ENCODE data around the gene GLO1.

The GLO1 gene

GRCh38 chr6:38671885-38672467 lies 31.0 kb downstream of the GLO1 start:
- no peaks in the 10 kb centered on the region for H3K9me3 ChIP-seq (ENCODE audit: control insufficient read depth, insufficient read depth, low read length)
- no peaks in the 10 kb centered on the region for H3K4me1 ChIP-seq (ENCODE audit: control insufficient read depth, insufficient read depth, low read length)
- H3K4me3 ChIP-seq (ENCODE audit: low read length), result no peak overlapping the region
- H3K27ac ChIP-seq (ENCODE audit: low read length), result no peak overlapping the region
- DNase-seq (ENCODE audit: low read depth, low spot score), result peak; percentile 31
- no peaks in the 10 kb centered on the region for H3K27me3 ChIP-seq (ENCODE audit: control insufficient read depth, insufficient read depth, low read length)
- no CpG with 5 or more reads among the region's 2 CpGs for WGBS (ENCODE audit: insufficient coverage, insufficient read length)
- no peaks in the 10 kb centered on the region for H3K36me3 ChIP-seq (ENCODE audit: control insufficient read depth, insufficient read depth, low read length)

DNA sequence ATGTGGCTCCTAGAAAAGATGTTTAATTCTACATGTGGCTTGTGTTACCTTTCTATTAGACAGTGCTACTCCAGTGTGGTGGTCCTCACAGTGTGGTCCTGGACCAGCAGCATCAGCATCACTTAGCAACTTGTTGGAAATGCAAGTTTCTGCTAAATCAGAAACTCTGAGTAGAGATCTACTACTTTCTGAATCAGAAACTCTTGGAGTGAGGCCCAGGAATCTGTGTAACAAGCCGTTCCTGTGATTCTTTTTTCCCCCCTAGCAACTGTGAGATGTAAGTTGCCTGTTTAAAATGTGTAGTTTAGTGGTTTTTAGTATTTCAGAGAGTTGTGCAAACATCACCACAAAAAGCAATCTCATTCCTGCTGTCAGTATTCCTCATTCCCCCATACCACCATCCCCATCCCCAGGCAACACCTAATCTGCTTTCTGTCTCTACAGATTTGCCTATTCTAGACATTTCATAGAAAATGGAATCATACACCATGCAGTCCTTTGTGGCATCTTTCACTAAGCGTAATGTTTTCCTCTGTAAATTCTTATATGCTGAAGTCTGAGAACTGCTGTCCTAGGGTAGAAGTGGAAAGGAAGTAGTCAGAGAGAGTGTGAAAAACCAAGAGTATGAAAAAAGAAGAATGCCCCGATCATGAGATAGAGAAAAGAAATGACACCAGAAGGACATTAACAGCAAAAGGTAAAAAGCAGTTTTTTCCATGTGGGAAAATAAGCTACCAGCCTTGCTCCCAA lies 44.4 kb downstream of the GLO1 start:
- Histone ChIP-seq H3K27ac (ENCODE audit: low read length) (no peak overlapping the region), H3K9me3 (ENCODE audit: control insufficient read depth, insufficient read depth, low read length) (no peaks in the 10 kb centered on the region), H3K4me1 (ENCODE audit: control insufficient read depth, insufficient read depth, low read length) (no peaks in the 10 kb centered on the region), H3K4me3 (ENCODE audit: low read length) (no peak overlapping the region), H3K27me3 (ENCODE audit: control insufficient read depth, insufficient read depth, low read length) (no peaks in the 10 kb centered on the region), H3K36me3 (ENCODE audit: control insufficient read depth, insufficient read depth, low read length) (no peaks in the 10 kb centered on the region)
- WGBS (ENCODE audit: insufficient coverage, insufficient read length), result no CpG with 5 or more reads among the region's 3 CpGs
- DNase-seq (ENCODE audit: low read depth, low spot score), result no peak

GRCh38 chr6:38656896-38657295 lies 46.0 kb downstream of the GLO1 start:
- DNase-seq (ENCODE audit: low read depth, low spot score), result no peak
- Histone ChIP-seq H3K4me3 (ENCODE audit: low read length) (no peak overlapping the region), H3K27ac (ENCODE audit: low read length) (no peak overlapping the region), H3K4me1 (ENCODE audit: control insufficient read depth, insufficient read depth, low read length) (no peaks in the 10 kb centered on the region), H3K9me3 (ENCODE audit: control insufficient read depth, insufficient read depth, low read length) (no peaks in the 10 kb centered on the region), H3K27me3 (ENCODE audit: control insufficient read depth, insufficient read depth, low read length) (no peaks in the 10 kb centered on the region), H3K36me3 (ENCODE audit: control insufficient read depth, insufficient read depth, low read length) (no peaks in the 10 kb centered on the region)
- WGBS (ENCODE audit: insufficient coverage, insufficient read length), result no CpG with 5 or more reads among the region's 1 CpG

DNA sequence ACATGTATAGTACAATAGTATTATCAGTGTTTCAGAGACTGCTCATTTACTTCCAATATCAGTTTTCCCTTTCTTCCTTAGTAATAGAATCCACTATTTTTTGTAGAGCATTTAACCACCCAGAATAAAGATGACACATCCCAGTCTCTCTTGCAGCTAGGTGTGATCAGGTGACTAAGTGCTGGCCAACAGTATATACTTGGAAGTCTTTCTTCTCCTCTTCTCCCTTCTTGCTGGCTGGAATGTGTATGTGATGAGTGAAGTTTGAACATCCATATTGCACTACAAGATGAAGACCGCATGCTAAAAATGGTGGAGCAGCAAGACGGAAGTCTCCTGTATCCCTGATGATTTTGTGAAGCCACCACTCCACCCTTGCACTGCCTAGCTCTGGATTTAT lies 48.7 kb downstream of the GLO1 start:
- Histone ChIP-seq H3K4me1 (ENCODE audit: control insufficient read depth, insufficient read depth, low read length) (no peaks in the 10 kb centered on the region), H3K27ac (ENCODE audit: low read length) (no peak overlapping the region), H3K4me3 (ENCODE audit: low read length) (no peak overlapping the region), H3K36me3 (ENCODE audit: control insufficient read depth, insufficient read depth, low read length) (no peaks in the 10 kb centered on the region), H3K9me3 (ENCODE audit: control insufficient read depth, insufficient read depth, low read length) (no peaks in the 10 kb centered on the region), H3K27me3 (ENCODE audit: control insufficient read depth, insufficient read depth, low read length) (no peaks in the 10 kb centered on the region)
- DNase-seq (ENCODE audit: low read depth, low spot score), result no peak
- WGBS (ENCODE audit: insufficient coverage, insufficient read length), result no CpG with 5 or more reads among the region's 2 CpGs

DNA sequence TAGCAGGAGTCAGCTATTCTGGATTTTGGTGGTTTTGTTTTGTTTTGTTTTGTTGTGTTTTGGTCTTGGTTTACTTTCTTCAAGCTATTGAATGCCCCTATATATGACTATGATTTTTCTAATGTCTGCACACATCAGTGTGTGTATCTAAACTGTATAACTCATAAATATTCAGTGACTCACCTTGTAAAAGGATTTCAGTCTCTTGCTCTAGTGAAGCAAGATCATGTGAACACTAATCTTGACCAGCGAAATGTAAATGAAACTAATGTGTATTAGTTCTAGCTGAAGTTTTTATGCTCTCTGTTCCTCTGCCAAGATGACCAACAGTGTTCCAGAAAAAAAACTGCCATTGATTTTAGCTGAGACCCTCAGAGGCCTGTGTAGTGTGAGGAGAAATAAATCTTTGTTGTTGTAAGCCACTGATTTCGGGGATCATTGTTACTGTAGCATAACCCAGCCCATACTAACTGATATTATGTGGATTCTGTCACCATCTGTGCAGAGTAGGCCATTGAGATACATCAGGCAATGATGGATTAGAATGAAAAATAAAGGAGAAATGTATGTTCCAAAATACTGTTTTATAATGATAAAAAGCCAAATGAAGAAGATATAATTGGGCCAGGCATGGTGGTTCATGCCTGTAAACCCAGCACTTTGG lies 51.7 kb downstream of the GLO1 start:
- H3K4me1 ChIP-seq (ENCODE audit: control insufficient read depth, insufficient read depth, low read length), result peaks cover 3% of the 10 kb centered on the region; the same call in 1 of the 2 replicates
- no peak for DNase-seq (ENCODE audit: low read depth, low spot score)
- no peaks in the 10 kb centered on the region for H3K27me3 ChIP-seq (ENCODE audit: control insufficient read depth, insufficient read depth, low read length)
- WGBS (ENCODE audit: insufficient coverage, insufficient read length), result no CpG with 5 or more reads among the region's 2 CpGs
- H3K4me3 ChIP-seq (ENCODE audit: low read length), result no peak overlapping the region
- no peaks in the 10 kb centered on the region for H3K9me3 ChIP-seq (ENCODE audit: control insufficient read depth, insufficient read depth, low read length)
- no peak overlapping the region for H3K27ac ChIP-seq (ENCODE audit: low read length)
- no peaks in the 10 kb centered on the region; the same call in 1 of the 2 replicates for H3K36me3 ChIP-seq (ENCODE audit: control insufficient read depth, insufficient read depth, low read length)

GRCh38 chr6:38650207-38650752 lies 52.7 kb downstream of the GLO1 start:
- Histone ChIP-seq H3K36me3 (ENCODE audit: control insufficient read depth, insufficient read depth, low read length) (no peaks in the 10 kb centered on the region; the same call in 1 of the 2 replicates), H3K9me3 (ENCODE audit: control insufficient read depth, insufficient read depth, low read length) (no peaks in the 10 kb centered on the region), H3K4me1 (ENCODE audit: control insufficient read depth, insufficient read depth, low read length) (peaks cover 3% of the 10 kb centered on the region; the same call in 1 of the 2 replicates), H3K27me3 (ENCODE audit: control insufficient read depth, insufficient read depth, low read length) (no peaks in the 10 kb centered on the region), H3K27ac (ENCODE audit: low read length) (no peak overlapping the region), H3K4me3 (ENCODE audit: low read length) (no peak overlapping the region)
- no peak for DNase-seq (ENCODE audit: low read depth, low spot score)
- no CpG with 5 or more reads among the region's 5 CpGs for WGBS (ENCODE audit: insufficient coverage, insufficient read length)

DNA sequence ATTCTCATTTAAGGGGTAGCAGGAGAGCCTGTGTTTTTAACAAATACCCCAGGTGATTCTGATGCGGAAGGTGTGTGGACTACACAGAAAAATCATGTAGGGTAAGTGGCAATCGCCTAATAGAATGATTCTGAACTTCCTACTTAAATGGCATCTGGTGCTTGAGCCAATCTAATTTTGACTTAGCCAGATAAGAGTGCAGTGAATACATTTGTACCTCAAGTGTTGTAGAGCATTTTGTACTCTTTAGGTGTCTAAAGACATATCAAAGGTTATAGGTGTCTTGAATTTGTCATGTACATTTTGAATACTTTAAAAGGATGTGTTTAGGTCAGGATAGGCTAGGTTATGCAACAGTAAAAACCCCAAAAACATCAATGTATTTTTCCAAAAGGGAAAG lies 53.2 kb downstream of the GLO1 start:
- no CpG with 5 or more reads among the region's 2 CpGs for WGBS (ENCODE audit: insufficient coverage, insufficient read length)
- DNase-seq (ENCODE audit: low read depth, low spot score), result no peak
- Histone ChIP-seq H3K4me3 (ENCODE audit: low read length) (no peak overlapping the region), H3K27me3 (ENCODE audit: control insufficient read depth, insufficient read depth, low read length) (no peaks in the 10 kb centered on the region), H3K27ac (ENCODE audit: low read length) (no peak overlapping the region), H3K4me1 (ENCODE audit: control insufficient read depth, insufficient read depth, low read length) (peaks cover 3% of the 10 kb centered on the region; the same call in 1 of the 2 replicates), H3K36me3 (ENCODE audit: control insufficient read depth, insufficient read depth, low read length) (no peaks in the 10 kb centered on the region; the same call in 1 of the 2 replicates), H3K9me3 (ENCODE audit: control insufficient read depth, insufficient read depth, low read length) (no peaks in the 10 kb centered on the region)

DNA sequence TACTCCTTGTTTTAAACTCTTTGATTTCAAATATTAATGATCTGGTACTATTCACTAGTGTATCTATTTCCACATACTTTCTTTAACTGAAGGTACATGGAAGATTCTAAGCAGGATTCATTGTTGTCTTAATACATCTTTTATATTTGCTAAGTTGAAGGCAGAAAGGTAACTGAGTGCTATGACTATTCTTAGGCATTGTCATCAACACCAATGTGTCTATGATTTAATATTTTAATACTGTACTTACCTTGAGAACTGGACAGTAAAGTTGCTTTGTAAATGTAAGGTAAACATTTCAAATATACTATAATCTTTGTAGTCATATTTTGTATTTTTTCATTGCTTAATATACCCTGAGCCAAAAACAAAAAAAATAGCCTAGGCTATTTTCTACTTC lies 54.3 kb downstream of the GLO1 start:
- no peak for DNase-seq (ENCODE audit: low read depth, low spot score)
- Histone ChIP-seq H3K36me3 (ENCODE audit: control insufficient read depth, insufficient read depth, low read length) (no peaks in the 10 kb centered on the region; the same call in 1 of the 2 replicates), H3K4me1 (ENCODE audit: control insufficient read depth, insufficient read depth, low read length) (peaks cover 3% of the 10 kb centered on the region; the same call in 1 of the 2 replicates), H3K9me3 (ENCODE audit: control insufficient read depth, insufficient read depth, low read length) (no peaks in the 10 kb centered on the region), H3K4me3 (ENCODE audit: low read length) (no peak overlapping the region), H3K27ac (ENCODE audit: low read length) (no peak overlapping the region), H3K27me3 (ENCODE audit: control insufficient read depth, insufficient read depth, low read length) (no peaks in the 10 kb centered on the region)

DNA sequence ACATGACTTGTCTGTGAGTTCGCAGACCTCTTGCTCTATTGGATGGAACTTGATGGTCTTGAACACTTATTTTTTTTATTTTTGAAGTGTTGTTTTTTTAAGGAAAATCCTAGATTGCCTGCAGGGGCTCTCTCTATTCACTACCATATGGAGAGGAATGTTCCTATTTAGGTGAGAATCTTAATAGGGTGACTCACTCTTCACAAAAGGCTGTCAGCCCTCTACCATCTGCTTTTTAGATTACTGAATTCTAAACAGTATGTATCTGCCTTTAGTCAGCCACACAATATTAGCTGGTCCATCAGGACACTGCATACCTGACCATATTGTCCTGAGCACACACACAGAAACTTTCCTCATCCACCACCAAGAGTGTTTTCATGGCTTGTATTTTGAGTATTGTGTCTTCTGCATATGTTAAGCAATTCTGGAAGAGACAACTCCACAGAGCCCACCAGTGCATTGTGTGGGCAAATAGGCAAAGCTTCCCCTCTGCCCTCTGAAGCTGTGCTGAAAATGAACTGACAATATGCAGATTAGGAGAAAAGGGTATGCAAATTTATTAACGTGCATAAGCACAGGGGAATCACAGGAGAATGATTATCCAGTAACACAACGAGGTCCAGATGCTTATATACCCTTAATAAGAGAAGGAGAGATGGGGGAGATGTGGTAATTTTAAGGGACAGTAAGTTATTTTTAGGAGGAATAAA lies 56.6 kb downstream of the GLO1 start:
- Histone ChIP-seq H3K9me3 (ENCODE audit: control insufficient read depth, insufficient read depth, low read length) (no peaks in the 10 kb centered on the region), H3K27ac (ENCODE audit: low read length) (no peak overlapping the region), H3K4me1 (ENCODE audit: control insufficient read depth, insufficient read depth, low read length) (peaks cover 3% of the 10 kb centered on the region; the same call in 1 of the 2 replicates), H3K36me3 (ENCODE audit: control insufficient read depth, insufficient read depth, low read length) (no peaks in the 10 kb centered on the region; the same call in 1 of the 2 replicates), H3K27me3 (ENCODE audit: control insufficient read depth, insufficient read depth, low read length) (no peaks in the 10 kb centered on the region), H3K4me3 (ENCODE audit: low read length) (no peak overlapping the region)
- WGBS (ENCODE audit: insufficient coverage, insufficient read length), result no CpG with 5 or more reads among the region's 3 CpGs
- DNase-seq (ENCODE audit: low read depth, low spot score), result no peak

GRCh38 chr6:38644951-38645350 lies 58.0 kb downstream of the GLO1 start:
- peaks cover 3% of the 10 kb centered on the region; the same call in 1 of the 2 replicates for H3K4me1 ChIP-seq (ENCODE audit: control insufficient read depth, insufficient read depth, low read length)
- no peaks in the 10 kb centered on the region for H3K9me3 ChIP-seq (ENCODE audit: control insufficient read depth, insufficient read depth, low read length)
- no peak overlapping the region for H3K4me3 ChIP-seq (ENCODE audit: low read length)
- no CpG with 5 or more reads among the region's 1 CpG for WGBS (ENCODE audit: insufficient coverage, insufficient read length)
- H3K27me3 ChIP-seq (ENCODE audit: control insufficient read depth, insufficient read depth, low read length), result no peaks in the 10 kb centered on the region
- H3K36me3 ChIP-seq (ENCODE audit: control insufficient read depth, insufficient read depth, low read length), result no peaks in the 10 kb centered on the region; the same call in 1 of the 2 replicates
- no peak for DNase-seq (ENCODE audit: low read depth, low spot score)
- no peak overlapping the region for H3K27ac ChIP-seq (ENCODE audit: low read length)
